ENCODE measurements around the gene WWC2.

GRCh38 chr4:183343730-183344129 is 244.7 kb downstream of the WWC2 start:
- TF ChIP-seq, protein P1, sequence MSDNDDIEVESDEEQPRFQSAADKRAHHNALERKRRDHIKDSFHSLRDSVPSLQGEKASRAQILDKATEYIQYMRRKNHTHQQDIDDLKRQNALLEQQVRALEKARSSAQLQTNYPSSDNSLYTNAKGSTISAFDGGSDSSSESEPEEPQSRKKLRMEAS (IDR thresholded peaks at IDR 0.05): no peak
- TF ChIP-seq RAD21 (IDR thresholded peaks at IDR 0.05; ENCODE audit: low read depth): no peak
- no peak for TF ChIP-seq FOXM1 (IDR thresholded peaks at IDR 0.05; ENCODE audit: borderline replicate concordance, low read depth)
- no peak for TF ChIP-seq CEBPB (IDR thresholded peaks at IDR 0.05)
- no peak for TF ChIP-seq EP300 (IDR thresholded peaks at IDR 0.05; ENCODE audit: borderline replicate concordance)
- no peak for TF ChIP-seq ZBTB7A (IDR thresholded peaks at IDR 0.05; ENCODE audit: low read depth)

All from Ishikawa (cell line).